Suprapubic skin (tissue), 4 donors: ENCODE data around the gene MTX1. TPM values are rescaled to one million over a fixed set of nuclear protein-coding genes. Genes with fewer than 3 reads are reported as not detected.
A peak's percentile ranks its signal among the peaks of the same experiment; 100 is the strongest.
"Not testable (repeated sequence)": the region's sequence is repeated elsewhere in the genome, so short reads cannot be mapped to it uniquely, and the experiment has no call there.

ENCODE experiments used
- DNase-seq, 2 donors: peaks; one replicate each; pipeline ENCODE4 v3.0.0-alpha.2; 2019; ENCODE audit warnings: low spot score in 2 of 2
- H3K27ac ChIP-seq: fragments of 200-600 bp; sonication (generic); one replicate; pipeline ENCODE4 v1.5.1; 2019
- H3K27me3 ChIP-seq: fragments of 200-600 bp; sonication (generic); one replicate; pipeline ENCODE4 v1.5.1; 2019
- H3K36me3 ChIP-seq: fragments of 200-600 bp; sonication (generic); one replicate; pipeline ENCODE4 v1.5.1; 2019
- H3K4me1 ChIP-seq: fragments of 200-600 bp; sonication (generic); one replicate; pipeline ENCODE4 v1.5.1; 2019
- H3K4me3 ChIP-seq: fragments of 200-600 bp; sonication (generic); one replicate; pipeline ENCODE4 v1.5.1; 2019; ENCODE audit warnings: mild to moderate bottlenecking
- H3K9me3 ChIP-seq: fragments of 200-600 bp; sonication (generic); one replicate; pipeline ENCODE4 v1.5.1; 2019
- CTCF ChIP-seq, 2 donors: fragments of 200-600 bp in 1 of 2; fragments of 450-650 bp in 1 of 2; sonication (generic) in 1 of 2; IDR thresholded peaks; one replicate each; pipeline ENCODE4 v1.5.1; 2016 to 2019; ENCODE audit warnings: antibody characterized with exemption in 2 of 2, mild to moderate bottlenecking in 1 of 2, moderate library complexity in 1 of 2
- EP300 ChIP-seq: sonication (generic); formaldehyde crosslinking; IDR thresholded peaks from one replicate; pipeline ENCODE4 v1.6.1; 2017; ENCODE audit warnings: antibody characterized with exemption
- POLR2A ChIP-seq, 2 donors: fragments of 450-650 bp; IDR thresholded peaks; one replicate each; pipeline ENCODE4 v1.6.1; 2017; ENCODE audit warnings: antibody characterized with exemption in 2 of 2, mild to moderate bottlenecking in 2 of 2, moderate library complexity in 2 of 2
- POLR2AphosphoS5 ChIP-seq, 3 donors: sonication (generic); formaldehyde crosslinking; IDR thresholded peaks; one replicate each; pipeline ENCODE4 v1.6.1; 2017; ENCODE audit warnings: antibody characterized with exemption in 3 of 3
- WGBS: methylation state at CpG from one replicate; pipeline ENCODE4 v1.1.5; 2018; 5-methylcytosine and 5-hydroxymethylcytosine counted together
- total RNA-seq, 4 donors: library from RNA; depleted of rRNA; stranded (reverse); fragments of >200 nt; gene quantifications; one replicate each; pipeline ENCODE4 v1.1.0, GENCODE V29; 2016

Gene MTX1
- total RNA-seq, 4 donors from 2014 or later, result 19.8 to 51.7 (median 36.9) TPM

- peak overlapping the region; percentile 97 for H3K4me3 ChIP-seq
- peak; percentile 91 for DNase-seq
- peak overlapping the region; percentile 100 for H3K27ac ChIP-seq
- H3K27me3 ChIP-seq, result no peaks in the 10 kb centered on the region
- no peaks in the 10 kb centered on the region for H3K9me3 ChIP-seq
- H3K4me1 ChIP-seq, result peaks cover 33% of the 10 kb centered on the region
- WGBS, result 24% methylated on average over 13 of the region's 13 CpGs
- H3K36me3 ChIP-seq, result peaks cover 7% of the 10 kb centered on the region
- no peak for TF ChIP-seq EP300
- TF ChIP-seq CTCF (IDR thresholded peaks at IDR 0.05), result peak; percentile 70 to 79
- TF ChIP-seq POLR2AphosphoS5 (IDR thresholded peaks at IDR 0.05), result peak in 1 of 3 donors; percentile 31
- no peak for TF ChIP-seq POLR2A (IDR thresholded peaks at IDR 0.05)
Measured at GRCh38 chr1:155206891-155207805, 1.3 kb upstream of the MTX1 start.

- DNase-seq, result no peak
- Histone ChIP-seq H3K4me1 (peaks cover 33% of the 10 kb centered on the region), H3K27me3 (no peaks in the 10 kb centered on the region), H3K27ac (peak within 1 kb of the TSS; percentile 100), H3K9me3 (no peaks in the 10 kb centered on the region), H3K4me3 (peak within 1 kb of the TSS; percentile 97), H3K36me3 (peaks cover 7% of the 10 kb centered on the region)
- WGBS, result 5% methylated on average over 17 of the region's 17 CpGs
- TF ChIP-seq CTCF (IDR thresholded peaks at IDR 0.05), result no peak
- no peak for TF ChIP-seq POLR2AphosphoS5 (IDR thresholded peaks at IDR 0.05)
- TF ChIP-seq EP300, result no peak
- TF ChIP-seq POLR2A (IDR thresholded peaks at IDR 0.05), result no peak
Measured at GRCh38 chr1:155207806-155208540, 522 bp upstream of the MTX1 start, which contains the start of gene THBS3. Gene THBS3 (minus strand): TSS chr1:155207897. CDS start chr1:155207876, 21 bp downstream.

GRCh38 chr1:155209312-155209721, 822 bp downstream of the MTX1 start:
- no peak for DNase-seq
- Histone ChIP-seq H3K4me3 (peak overlapping the region; percentile 97), H3K27me3 (no peaks in the 10 kb centered on the region), H3K36me3 (peaks cover 7% of the 10 kb centered on the region), H3K27ac (peak overlapping the region; percentile 100), H3K9me3 (no peaks in the 10 kb centered on the region), H3K4me1 (peaks cover 33% of the 10 kb centered on the region)
- 3% methylated on average over 13 of the region's 13 CpGs for WGBS
- TF ChIP-seq POLR2AphosphoS5 (IDR thresholded peaks at IDR 0.05) (no peak), POLR2A (IDR thresholded peaks at IDR 0.05) (no peak), EP300 (no peak), CTCF (IDR thresholded peaks at IDR 0.05) (no peak)

- 85% methylated on average over 4 of the region's 4 CpGs for whole genome bisulfite sequencing
- no peak for TF ChIP-seq POLR2AphosphoS5 (IDR thresholded peaks at IDR 0.05)
- TF ChIP-seq POLR2A (IDR thresholded peaks at IDR 0.05), result no peak
- TF ChIP-seq CTCF (IDR thresholded peaks at IDR 0.05), result no peak
- no peak for TF ChIP-seq EP300
- peaks cover 33% of the 10 kb centered on the region for H3K4me1 ChIP-seq
- no peak for DNase-seq
- no peaks in the 10 kb centered on the region for H3K27me3 ChIP-seq
- no peaks in the 10 kb centered on the region for H3K9me3 ChIP-seq
- no peak overlapping the region for H3K4me3 ChIP-seq
- no peak overlapping the region for H3K27ac ChIP-seq
- peaks cover 7% of the 10 kb centered on the region for H3K36me3 ChIP-seq
Measured at GRCh38 chr1:155210314-155211104, 2.0 kb downstream of the MTX1 start.

GRCh38 chr1:155211381-155212050, 3.0 kb downstream of the MTX1 start:
- 67% methylated on average over 8 of the region's 13 CpGs for WGBS
- H3K27me3 ChIP-seq, H3K27ac ChIP-seq, H3K36me3 ChIP-seq, DNase-seq, H3K9me3 ChIP-seq, H3K4me3 ChIP-seq: not testable (repeated sequence)
- H3K4me1 ChIP-seq, result peaks cover 32% of the 10 kb centered on the region

- not testable (repeated sequence) for H3K27ac ChIP-seq, H3K36me3 ChIP-seq, H3K9me3 ChIP-seq, H3K27me3 ChIP-seq, H3K4me3 ChIP-seq, DNase-seq
- 62% methylated on average over 5 of the region's 7 CpGs for WGBS
- peaks cover 26% of the 10 kb centered on the region for H3K4me1 ChIP-seq
Measured at GRCh38 chr1:155212051-155212440, 3.6 kb downstream of the MTX1 start.

- H3K4me1 ChIP-seq, result peaks cover 13% of the 10 kb centered on the region
- DNase-seq, H3K27me3 ChIP-seq, H3K4me3 ChIP-seq, H3K36me3 ChIP-seq, H3K27ac ChIP-seq, H3K9me3 ChIP-seq: not testable (repeated sequence)
- WGBS, result 63% methylated on average over 6 of the region's 10 CpGs
Measured at GRCh38 chr1:155214702-155215101, 6.2 kb downstream of the MTX1 start.
